GM21723 (cell line): ENCODE measurements around the gene DTD1.
A peak's percentile ranks its signal among the peaks of the same experiment; 100 is the strongest.

Experiments used
- ATAC-seq: cut with Tn5 transposase; IDR thresholded peaks from one replicate; pipeline ENCODE4 v1.9.1; 2021; ENCODE audit warnings: mild to moderate bottlenecking, moderate library complexity; ENCODE audit not compliant: unreplicated experiment

Gene DTD1

DNA sequence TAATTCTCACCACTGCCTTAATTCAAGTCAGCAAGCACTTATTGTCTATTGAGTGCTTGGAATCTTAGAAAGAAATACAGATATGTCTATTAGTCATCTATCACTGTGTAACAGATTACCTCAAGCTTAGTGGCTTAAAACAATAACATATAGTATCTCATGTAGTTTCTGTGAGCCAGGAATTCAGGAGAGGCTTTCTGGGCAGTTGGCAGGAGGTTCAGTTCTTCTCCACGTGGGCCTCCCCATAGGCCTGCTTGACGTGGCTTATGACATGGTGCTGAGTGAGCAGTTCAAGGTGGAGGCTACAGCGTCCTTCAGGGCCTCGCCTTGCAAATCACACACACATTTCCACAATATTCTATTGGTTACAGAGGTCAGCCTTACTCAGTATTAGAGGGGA, 69.7 kb downstream of the DTD1 start:
- no peak for ATAC-seq

DNA sequence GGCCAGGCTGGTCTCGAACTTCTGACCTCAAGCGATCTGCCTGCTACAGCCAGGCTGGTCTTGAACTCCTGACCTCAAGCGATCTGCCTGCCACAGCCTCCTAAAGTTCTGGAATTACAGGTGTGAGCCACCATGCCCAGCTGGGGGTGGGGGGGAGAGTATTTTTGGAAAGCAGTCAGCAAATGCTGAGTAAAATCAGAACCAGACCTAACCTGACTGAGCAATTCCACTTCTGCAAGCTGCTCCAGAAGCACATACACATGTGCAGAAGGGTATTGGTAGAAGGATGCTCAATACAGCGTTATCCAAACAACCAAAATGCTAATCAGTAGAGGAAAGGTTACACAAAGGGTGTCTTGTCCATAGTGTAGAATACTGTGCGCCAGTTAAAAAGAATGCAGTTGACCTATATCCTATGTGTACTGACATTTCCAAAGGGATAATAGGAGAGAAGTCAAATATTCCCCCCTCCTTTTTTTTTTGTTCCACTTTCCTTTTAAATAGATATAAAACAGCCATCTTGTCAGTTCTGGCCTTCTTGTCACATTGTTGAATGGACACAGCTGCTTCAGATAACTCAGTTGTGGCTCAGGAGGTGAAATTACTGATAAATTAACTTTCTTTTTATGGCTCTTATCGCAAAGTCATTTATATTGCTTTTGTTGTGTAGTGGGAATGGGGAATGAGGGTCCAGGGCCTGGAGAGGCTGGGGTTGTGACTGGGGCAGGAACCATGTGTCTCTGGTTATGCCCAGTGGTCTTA, 74.6 kb downstream of the DTD1 start:
- ATAC-seq, result peak; percentile 62

DNA sequence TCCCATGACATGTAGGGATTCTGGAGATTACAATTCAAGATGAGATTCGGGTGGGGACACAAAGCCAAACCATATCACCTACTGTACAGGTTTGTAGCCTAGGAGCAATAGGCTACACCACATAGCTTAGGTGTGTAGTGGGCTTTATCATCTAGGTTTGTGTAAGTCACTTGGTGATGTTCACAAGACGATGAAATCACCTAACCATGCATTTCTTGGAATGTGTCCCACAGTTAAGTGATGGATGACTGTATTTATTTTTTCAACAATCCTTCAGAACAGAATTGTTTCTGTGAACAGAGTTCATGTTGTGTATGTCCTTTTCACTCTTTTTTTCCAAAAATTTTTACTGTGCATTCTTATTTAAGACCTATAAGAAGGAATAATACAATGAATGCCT, 76.1 kb downstream of the DTD1 start:
- no peak for ATAC-seq

DNA sequence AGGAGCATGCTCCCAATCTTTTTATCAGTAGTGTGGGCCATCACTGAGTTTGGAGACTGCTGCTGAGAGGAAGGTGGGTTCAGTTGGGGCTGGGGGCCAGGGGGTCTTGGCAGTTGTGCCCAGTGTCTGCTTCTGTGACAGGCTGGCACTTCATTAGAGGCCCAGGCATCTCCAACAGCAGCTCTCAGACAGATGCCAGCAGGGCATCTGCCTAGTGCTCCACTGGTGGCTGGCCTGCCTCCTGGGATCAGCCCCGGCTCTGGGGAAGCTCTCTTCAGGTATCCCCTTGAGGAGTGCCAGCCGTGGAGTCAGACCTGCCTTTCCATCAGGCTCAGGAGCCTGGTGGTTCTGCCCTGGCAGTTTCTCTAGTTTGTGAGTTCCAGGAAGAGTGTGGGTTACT, 77.3 kb downstream of the DTD1 start:
- no peak for ATAC-seq

DNA sequence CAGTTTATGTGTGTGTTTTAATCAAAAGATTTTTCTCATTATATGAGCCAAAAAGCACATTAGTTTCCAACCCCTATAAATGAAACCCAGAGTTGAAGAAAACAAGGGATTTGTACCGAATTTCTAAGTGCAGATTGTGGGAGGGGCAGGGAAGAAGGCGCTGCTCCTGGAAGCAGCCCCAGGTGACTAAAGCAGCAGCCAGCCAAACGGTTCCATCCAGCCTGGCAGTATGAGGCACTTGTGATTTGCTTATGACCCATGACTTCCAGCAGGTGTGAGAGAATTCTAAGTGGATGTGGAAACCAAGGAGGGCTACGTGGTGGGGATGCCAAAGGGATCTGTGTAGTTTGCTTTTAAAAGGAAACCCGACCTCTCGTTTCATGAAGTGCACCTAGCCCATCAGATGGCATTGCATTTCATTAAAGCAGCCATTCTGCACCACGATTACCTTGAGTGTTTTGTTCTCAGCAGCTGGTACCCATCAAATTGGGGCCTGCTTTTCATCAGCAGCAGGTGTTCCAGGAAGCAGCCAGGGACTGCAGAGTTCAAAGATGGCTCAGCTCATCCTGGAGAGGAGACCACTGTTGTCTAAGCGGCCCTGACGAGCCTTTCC, 79.1 kb downstream of the DTD1 start:
- ATAC-seq, result no peak

DNA sequence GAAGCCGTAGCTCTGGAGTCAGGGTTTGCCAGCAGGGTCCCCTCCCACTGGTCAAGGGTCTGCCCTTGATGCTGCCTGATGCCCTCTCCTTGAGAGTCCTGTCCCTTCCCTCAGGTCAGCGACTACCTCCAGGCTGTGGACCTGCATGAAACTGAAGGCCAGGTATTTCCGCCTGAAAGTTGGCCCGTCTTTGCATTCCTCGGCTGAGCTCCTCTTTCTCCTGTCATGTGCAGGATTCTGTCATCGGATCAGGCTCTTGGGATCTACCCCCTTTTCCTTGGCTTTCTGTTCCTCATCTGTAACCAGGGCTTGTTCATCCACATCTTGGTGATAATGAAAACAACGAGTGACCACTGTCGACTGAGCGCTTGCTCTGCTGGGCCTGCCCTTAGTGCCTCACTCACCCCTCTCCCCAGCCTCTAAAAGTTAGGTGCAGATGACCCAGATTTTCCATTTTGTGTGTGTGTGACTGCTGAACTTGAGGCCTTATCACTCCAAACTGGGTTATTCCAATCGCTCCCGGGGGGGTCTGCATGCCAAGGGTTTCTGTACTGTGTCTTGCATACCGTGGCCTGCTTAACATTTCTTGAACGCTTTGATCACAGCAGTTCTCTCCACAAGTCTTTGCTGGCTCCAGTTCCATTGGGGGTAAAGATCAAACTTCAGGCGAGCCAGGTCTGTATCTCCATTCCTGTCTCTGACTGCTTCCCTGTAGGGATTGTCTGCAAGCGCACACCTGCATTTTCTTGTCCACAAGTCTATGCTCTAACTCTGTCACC, 81.6 kb downstream of the DTD1 start:
- ATAC-seq, result no peak

DNA sequence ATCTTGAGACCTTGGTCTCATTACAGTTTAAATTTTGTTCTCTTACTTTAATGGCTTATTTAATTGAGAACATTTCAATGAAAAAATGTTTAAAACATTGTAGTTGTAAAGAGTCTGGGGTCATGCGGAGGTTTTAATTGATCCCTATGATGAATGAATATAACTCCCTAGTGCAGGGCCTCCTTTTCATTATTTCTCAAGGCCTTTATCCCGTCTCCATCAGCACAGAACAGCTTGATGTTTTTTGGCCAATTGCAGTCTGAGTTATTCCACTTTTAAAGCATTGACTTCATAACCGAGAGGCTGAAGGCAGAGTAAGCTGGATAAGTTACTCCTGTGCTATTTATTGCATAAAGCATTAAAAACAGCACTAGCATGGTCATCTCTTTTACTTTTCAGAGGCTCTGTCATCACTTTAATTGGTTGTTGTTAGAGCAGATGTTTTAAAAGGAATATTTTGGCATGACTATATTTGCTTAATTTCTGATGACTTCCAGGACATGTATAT, 83.4 kb downstream of the DTD1 start:
- no peak for ATAC-seq

DNA sequence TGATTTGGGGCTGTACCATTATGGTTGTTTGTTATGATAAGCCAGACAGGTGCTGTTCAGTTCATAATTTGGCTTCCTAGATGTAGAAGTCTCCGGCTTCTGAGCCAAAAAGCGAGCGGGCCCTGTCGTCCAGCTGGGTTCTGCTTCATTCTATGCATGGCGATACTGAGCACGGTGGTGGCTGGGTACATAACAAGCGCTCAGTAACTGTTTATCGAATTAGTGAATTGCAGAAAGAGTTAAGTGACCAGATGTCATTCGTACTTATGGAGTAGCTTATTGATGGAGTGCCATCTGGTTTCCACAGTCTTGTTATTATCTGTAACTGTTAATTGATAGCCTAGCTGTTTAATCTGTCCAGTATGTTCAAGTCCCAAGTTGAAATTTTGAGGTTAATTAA, 85.0 kb downstream of the DTD1 start:
- ATAC-seq, result no peak

DNA sequence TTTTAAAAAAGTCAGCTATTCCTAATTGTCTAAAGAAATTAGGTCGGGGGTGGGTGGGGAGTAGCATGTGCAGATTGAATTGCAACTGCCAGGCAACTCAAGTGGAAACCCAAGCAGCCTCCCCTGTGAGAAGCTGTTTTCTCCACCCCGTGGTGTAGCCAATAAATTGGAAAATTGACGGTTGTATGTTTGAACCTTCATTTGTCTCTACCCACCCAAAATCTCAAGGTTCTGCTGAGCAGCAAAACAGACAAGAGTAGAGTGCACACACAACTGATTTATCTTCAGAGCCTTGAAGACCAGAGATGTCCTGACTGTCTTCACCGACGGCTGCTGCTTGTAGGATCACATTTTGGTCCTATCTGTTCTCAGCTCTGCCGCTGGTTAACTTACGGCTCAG, 88.5 kb downstream of the DTD1 start:
- no peak for ATAC-seq

DNA sequence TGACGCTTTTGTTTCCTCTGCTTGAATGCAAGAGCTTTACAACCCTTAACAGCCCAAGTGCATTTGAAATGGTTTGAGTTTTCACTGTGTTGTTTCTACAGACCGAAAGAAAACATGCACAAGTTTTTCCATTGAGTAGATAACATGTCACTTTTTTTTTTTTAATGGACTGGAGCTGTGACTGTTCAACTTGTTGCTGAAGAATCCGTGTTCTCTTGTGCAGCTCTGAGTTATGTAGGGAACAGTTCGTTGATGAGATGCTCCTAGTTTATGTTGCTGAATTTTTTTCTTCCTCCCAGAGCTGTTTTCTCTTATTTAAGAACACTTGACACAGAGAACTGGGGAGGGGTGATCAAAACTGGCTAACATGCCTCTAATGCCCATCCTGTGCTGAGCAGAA, 89.3 kb downstream of the DTD1 start:
- ATAC-seq, result no peak

DNA sequence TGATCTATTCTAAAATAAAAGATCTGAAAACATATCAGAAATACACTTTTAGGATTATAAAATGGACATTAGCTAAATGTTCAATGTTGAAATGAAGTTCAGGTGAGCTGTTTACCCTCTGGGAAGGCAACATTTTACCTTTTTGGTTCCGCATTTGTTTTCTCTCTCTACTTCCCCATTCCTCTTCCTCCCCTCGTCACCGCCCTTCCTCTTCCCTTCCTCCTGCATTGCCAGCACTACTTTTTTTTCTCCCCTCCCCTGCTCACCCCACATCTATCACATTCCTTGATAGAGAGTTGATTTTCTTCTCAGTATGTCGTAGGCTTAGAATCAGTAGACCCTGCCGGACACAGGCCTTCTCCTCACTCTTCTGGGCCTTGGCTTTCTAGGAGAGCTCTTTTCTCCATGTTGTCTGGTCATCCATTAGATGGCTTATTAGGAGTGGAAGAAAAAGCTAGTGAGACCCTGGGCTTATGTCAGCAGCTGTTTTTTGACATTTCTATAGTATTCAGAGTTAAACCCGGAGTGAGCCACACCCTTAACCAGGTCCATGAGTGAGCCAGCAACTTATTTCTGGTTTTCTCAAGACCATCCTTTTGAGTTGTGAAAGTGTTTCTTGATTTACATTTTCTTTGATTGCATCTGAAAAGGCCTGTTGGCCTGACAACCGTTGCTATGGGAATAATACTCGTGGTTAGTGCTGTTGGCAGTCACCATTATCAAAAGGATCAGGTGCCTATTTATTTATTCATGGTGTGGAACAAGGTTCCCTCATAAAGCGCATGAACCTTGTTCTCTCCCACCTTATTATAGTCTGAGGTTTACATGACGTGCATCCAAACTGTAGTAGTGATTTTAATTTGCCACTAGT, 90.9 kb downstream of the DTD1 start:
- ATAC-seq, result no peak

DNA sequence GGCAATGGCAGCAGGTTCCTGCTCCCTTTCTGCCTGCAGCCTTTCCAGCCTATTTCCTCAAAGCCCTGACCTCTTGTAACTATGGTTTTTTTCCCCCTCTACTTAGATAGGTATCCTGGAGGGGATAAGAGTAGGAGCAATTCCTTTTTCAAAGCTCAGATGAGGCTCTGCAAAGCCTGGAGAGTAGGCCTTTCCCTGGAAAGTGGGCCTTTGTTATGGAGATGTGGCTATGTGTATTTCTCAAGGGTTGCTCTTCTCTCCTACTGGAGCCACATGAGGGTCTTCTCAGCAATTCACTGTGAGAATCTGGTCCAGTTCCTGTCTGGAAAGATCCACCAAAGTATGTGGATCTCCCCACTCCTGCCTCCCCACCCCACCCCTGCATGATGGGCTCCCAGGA, 96.0 kb downstream of the DTD1 start:
- ATAC-seq, result no peak

DNA sequence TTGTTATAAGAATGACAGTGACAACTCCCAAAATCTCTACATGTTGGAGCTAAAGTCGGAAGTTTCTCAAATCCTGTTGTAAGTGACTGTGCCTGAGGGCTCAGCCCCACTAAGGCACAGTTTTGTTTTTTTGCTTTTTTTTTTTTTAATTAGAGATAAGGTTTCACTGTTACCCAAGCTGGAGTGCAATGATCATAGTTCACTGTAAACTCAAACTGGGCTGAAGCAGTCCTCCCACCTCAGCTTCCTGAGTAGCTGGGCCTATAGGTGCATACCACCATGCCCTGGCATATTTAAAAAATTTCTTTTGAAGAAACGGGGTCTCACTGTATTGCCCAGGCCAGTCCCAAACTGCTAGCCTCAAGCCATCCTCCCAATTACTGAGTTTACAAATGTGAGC, 96.9 kb downstream of the DTD1 start:
- no peak for ATAC-seq

DNA sequence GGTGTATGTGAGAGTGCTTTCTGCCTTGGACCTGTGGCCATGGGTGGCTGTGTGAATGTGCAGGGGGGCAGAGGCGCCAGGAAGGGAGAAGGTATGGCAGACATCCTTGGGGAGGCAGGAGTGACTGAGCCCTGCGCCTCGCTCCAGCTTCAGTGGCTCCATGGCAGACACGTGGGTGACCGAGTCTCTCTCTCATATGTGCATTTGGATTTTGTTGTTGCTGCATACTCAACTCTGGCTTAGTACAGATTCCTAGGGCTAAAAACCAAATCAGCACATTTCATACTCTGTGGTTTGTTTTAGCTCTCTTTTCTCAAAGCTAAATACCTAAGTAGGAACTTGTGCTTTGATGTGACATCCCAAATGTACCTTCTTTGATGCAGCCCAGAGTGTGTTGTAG, 97.6 kb downstream of the DTD1 start:
- no peak for ATAC-seq

DNA sequence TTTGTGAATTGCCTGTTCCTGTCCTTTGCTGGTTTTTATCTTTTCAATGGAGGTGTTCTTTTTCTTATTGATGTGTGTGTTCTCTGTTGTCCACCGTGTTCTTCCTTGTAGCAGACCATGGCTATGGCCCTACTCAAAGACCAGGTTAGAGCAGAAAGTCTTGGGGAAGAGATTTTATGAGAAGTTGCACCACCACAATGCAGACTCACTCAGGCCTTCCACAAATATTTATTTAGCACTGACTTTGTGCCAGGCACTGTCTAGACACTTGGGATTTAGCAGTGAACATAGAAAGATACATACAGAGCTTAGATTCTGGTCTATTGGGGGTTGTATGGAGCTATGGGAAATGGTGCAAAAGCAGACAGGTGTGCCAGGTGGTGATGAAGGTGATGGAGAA, 98.8 kb downstream of the DTD1 start:
- no peak for ATAC-seq

DNA sequence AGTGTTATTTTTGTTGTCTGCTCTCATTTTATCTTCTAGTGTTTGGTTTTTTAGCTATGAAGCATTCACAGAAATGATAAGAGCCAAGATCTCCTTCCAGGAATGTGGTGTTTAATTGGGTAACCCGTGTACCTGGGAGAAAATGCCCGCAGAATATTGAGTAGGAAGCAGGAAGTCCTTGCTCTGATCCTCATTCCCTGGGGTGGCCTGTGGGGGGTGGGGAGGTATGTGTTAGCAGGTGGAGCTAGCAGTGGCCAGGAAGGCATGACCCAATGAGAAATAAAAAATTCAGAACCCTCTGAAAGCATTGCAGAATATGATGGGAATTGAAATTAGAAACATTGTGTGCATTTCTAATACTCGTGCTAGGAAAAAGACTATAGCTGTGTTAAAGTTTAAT, 100.8 kb downstream of the DTD1 start:
- ATAC-seq, result no peak

DNA sequence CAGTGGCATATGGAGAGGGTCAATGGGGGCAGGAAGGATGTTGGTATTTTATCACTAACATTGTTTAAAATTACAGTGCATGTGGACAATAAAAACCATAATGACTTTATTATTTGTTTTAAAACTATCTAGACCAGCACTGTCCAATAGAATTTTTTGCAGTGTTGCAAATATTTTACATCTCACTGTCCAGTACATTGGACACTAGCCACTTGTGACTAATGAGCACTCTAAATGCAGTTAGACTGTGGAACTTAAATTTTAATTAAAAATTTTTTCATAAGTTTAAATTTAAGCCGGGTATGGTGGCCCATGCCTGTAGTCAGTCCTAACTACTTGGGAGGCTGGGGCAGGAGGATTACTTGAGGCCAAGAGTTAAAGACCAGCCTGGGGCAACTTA, 101.7 kb downstream of the DTD1 start:
- ATAC-seq, result no peak

DNA sequence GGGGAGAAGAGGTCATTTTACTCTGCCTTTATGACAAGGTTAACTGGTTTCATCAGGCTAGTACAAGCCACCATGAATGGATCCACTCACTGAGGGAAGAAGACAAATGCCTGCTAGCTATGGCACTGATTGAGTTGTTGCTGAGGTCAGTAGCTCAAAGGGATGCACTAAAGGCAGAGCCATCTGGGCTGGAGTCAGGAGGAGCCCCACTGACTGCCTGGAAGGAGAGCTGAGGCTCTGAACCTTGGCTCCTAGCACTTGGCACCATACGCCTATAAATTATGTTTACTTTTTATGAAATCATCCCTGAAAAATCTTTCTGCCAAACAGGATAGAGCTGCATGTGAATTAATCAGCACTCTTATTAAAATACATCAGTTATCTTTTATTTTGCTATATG, 104.6 kb downstream of the DTD1 start:
- no peak for ATAC-seq

DNA sequence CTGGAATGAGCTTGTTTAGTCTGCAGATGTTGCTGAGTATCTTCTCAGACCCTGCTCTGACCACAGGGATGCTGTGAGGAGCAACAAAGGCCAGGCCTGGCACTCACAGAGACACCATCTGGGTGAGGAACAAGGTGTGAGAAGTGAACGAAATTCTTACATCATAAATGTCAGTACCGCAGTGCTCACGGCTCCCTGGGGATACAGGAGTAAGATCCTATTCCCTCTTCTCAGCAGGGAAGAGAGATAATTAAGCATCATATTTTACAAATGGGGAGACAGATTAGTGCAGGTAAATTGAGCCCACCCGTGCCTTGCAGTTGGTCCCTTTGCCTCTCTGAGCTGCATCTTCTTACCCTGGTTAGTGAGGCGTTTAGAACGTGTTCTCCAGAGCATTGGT, 106.2 kb downstream of the DTD1 start:
- ATAC-seq, result no peak

DNA sequence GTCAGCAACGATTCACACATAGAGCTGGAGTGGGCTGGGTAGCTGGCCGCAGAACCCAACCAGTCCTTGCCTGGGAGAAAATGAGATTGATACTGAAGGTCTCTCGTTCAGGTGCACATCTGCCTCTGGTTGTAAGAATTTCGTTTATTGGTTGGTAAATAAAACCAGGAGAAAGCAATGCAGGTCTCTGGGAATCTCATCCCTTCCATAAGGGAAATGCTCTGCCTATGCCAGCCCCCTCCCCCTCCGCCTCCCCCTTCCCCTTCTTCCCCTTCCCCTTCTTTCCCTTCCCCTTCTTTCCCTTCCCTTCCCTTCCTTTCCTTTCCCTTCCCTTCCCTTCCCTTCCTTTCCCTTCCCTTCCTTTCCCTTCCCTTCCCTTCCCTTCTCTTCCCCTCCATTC, 107.3 kb downstream of the DTD1 start:
- no peak for ATAC-seq
